Measurements from ENCODE around the gene SLCO1C1. TPM values are rescaled to one million over a fixed set of nuclear protein-coding genes. Genes with fewer than 3 reads are reported as not detected.
"Not testable (repeated sequence)": the region's sequence is repeated elsewhere in the genome, so short reads cannot be mapped to it uniquely, and the experiment has no call there.

The SLCO1C1 gene
- total RNA-seq: not detected

- ATAC-seq (no peak), DNase-seq (ENCODE audit: low spot score) (no peak)
Observed at GRCh38 chr12:20695232-20695631, at the start of gene SLCO1C1. Gene SLCO1C1 (plus strand): TSS chr12:20695332. CDS start chr12:20699577, 4,245 bp downstream.

DNA sequence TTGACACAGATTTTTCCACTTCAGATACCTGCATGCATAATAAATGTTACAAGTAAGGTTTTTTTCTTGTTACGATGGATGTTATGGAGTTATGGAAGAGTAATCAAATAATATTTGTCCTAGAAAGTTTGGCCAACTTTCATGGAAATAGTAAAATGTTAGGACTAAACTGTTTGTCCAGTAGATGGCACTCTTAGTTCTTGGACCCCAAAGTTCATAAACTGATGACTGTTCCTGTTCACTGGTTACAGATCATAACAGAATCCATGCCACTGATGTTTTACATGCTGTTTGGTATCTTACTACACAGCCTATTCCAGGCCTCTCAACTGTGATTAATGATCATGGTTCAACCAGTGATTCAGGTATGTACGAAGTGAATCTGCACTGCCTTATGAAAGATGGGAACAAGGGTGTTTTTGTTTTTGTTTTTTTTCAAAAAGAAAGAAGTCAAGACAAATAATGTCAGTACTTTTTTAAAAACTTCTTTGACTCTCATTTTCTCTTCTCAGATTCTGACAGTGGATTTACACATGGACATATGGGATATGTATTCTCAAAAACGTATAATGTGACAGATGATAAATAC is 48.8 kb upstream of the SLCO1C1 start:
- DNase-seq (ENCODE audit: low spot score): no peak
- ATAC-seq: peak; percentile 90

DNA sequence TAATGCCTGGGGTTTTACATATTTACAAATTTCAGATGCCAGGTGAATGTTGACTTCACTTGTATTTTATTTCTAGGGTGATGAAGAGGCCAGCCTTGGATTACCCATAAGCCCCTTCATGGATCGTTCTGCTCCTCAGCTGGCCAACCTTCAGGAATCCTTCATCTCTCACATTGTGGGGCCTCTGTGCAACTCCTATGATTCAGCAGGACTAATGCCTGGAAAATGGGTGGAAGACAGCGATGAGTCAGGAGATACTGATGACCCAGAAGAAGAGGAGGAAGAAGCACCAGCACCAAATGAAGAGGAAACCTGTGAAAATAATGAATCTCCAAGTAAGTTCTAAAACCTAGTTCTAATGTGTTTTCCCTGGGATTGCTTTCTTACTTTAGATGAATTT is 41.3 kb upstream of the SLCO1C1 start:
- DNase-seq (ENCODE audit: low spot score): no peak
- no peak for ATAC-seq

- DNase-seq (ENCODE audit: low spot score) (no peak), ATAC-seq (peak; percentile 37)
Observed at GRCh38 chr12:20656600-20656999, 38.5 kb upstream of the SLCO1C1 start.

- no peak for ATAC-seq
- DNase-seq (ENCODE audit: low spot score): no peak
Observed at GRCh38 chr12:20657496-20657895, 37.6 kb upstream of the SLCO1C1 start.

DNA sequence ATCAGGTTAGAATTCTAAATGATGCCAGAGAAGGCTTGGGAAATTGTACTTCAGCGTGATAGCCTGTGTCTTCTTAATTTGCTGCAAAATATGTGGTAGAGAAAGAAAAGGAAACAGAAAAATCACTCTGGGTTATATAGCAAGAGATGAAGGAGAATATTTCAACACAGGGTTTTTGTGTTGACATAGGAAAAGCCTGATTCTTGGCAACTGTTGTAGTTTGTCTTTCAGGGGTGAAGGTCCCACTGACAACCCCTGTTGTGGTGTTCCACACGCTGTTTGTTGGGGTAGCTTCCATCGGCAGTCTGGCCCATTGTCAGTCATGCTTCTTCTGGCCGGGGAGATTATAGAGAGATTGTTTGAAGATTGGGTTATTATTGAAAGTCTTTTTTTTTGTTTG is 13.8 kb upstream of the SLCO1C1 start:
- ATAC-seq: peak; percentile 48
- DNase-seq (ENCODE audit: low spot score): no peak

- no peak for ATAC-seq
- DNase-seq (ENCODE audit: low spot score): no peak
Observed at GRCh38 chr12:20696181-20696905, 1.2 kb downstream of the SLCO1C1 start.

- no peak for ATAC-seq
- no peak for DNase-seq (ENCODE audit: low spot score)
Observed at GRCh38 chr12:20701106-20701505, 6.0 kb downstream of the SLCO1C1 start.

GRCh38 chr12:20704860-20705259 is 9.7 kb downstream of the SLCO1C1 start:
- DNase-seq (ENCODE audit: low spot score) (no peak), ATAC-seq (no peak)

- no peak for ATAC-seq
Observed at GRCh38 chr12:20711846-20712245, 16.7 kb downstream of the SLCO1C1 start.

DNA sequence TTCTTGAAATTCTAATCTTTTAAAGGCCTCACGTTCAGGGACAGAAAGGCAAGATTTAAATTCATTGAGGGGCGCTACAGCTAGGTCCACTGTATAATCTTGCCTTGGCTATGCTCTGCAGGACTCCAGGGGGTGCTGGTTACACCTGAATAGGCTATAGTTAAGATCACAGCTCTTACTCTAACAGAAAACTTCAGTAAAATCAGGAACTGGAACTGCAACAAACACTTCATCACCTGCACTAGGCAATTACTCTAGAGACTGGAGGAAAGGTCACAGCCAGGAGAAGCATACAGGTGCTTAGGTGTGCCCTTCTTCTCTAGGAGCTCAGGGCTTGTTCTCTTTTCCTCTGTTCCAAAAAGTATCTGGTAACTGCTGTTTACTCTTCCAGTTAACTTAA is 20.9 kb downstream of the SLCO1C1 start:
- no peak for DNase-seq (ENCODE audit: low spot score)
- ATAC-seq: no peak

More at GRCh38 chr12:20711846-20712245, 16.7 kb downstream of the SLCO1C1 start:
- no peak for DNase-seq (ENCODE audit: low spot score)

GRCh38 chr12:20716985-20717384 is 21.9 kb downstream of the SLCO1C1 start:
- DNase-seq (ENCODE audit: low spot score) (no peak), ATAC-seq (no peak)

GRCh38 chr12:20718294-20718693 is 23.2 kb downstream of the SLCO1C1 start:
- no peak for DNase-seq (ENCODE audit: low spot score)

GRCh38 chr12:20722142-20722541 is 27.0 kb downstream of the SLCO1C1 start:
- ATAC-seq: no peak

More at GRCh38 chr12:20718294-20718693, 23.2 kb downstream of the SLCO1C1 start:
- no peak for ATAC-seq

DNA sequence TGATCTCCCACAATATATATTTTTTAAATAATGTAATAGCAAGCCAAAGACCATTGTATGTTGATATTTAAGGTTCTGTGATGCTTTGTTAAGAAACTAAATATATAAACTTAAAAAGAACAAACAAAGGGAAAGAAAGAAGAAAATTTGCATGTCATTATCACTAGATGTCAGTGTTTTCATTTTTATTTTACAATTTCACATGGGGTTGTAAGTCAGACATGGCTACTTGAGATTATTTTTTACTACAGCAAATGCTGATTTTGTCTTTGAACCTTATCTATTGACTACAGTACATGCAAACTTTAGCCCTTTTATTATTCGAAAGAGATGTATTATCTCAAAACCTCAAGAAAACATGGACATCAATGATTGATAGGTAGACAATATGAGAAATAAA is 36.1 kb downstream of the SLCO1C1 start:
- ATAC-seq (peak; percentile 34), DNase-seq (ENCODE audit: low spot score) (no peak)

More at GRCh38 chr12:20722142-20722541, 27.0 kb downstream of the SLCO1C1 start:
- no peak for DNase-seq (ENCODE audit: low spot score)

GRCh38 chr12:20740972-20741371 is 45.8 kb downstream of the SLCO1C1 start:
- ATAC-seq (no peak), DNase-seq (ENCODE audit: low spot score) (no peak)

- no peak for ATAC-seq
Observed at GRCh38 chr12:20748198-20748597, 53.1 kb downstream of the SLCO1C1 start.

GRCh38 chr12:20751046-20751445 is 55.9 kb downstream of the SLCO1C1 start:
- DNase-seq (ENCODE audit: low spot score) (no peak), ATAC-seq (no peak)

More at GRCh38 chr12:20748198-20748597, 53.1 kb downstream of the SLCO1C1 start:
- DNase-seq (ENCODE audit: low spot score): no peak

GRCh38 chr12:20777420-20777819 is 82.3 kb downstream of the SLCO1C1 start:
- no peak for DNase-seq (ENCODE audit: low spot score)
- no peak for ATAC-seq

DNA sequence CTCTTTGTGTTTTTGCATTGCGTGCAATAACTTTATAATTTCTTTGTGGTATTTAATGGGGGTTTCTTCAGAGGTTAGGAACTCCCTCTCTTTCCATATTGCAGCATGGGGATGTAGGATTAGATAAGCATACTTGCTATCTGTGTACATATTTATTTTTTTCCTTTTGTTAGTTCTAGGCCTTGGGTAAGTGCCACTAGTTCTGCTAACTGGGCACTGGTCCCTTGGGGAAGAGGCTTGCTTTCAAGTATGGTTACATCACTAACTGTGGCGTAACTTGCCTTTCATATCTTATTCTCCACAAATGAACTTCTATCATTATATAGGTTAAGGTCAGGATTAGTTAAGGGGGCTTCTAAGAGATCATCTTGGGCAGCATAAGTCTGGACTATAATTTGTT is 83.8 kb downstream of the SLCO1C1 start:
- ATAC-seq: peak; percentile 48
- peak; percentile 59 for DNase-seq (ENCODE audit: low spot score)

- not testable (repeated sequence) for ATAC-seq
- peak; percentile 69 for DNase-seq (ENCODE audit: low spot score)
Observed at GRCh38 chr12:20779971-20780370, 84.8 kb downstream of the SLCO1C1 start.

DNA sequence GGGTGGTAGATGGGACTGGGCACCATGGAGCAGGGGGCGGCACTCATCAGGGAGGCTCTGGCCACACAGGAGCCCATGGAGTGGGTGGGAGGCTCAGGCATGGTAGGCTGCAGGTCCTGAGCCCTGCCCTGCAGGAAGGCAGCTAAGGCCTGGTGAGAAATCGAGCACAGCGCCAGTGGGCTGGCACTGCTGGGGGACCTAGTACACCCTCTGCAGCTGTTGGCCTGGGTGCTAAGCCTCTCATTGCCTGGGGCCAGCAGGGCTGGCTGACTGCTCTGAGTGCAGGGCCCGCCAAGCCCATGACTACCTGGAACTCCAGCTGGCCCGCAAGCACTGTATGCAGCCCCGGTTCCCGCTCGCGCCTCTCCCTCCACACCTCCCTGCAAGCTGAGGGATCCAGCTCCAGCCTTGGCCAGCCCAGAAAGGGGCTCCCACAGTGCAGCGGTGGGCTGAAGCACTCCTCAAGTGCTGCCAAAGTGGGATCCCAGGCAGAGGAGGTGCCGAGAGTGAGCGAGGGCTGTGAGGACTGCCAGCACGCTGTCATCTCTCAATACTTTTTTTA is 88.7 kb downstream of the SLCO1C1 start:
- not testable (repeated sequence) for ATAC-seq; DNase-seq (ENCODE audit: low spot score)
